Activated CD8-positive, alpha-beta memory T cell treated with anti-CD3 and anti-CD28 coated beads, Interleukin-2, amount 50 U/mL, for 24 hours (primary cell): ENCODE results near the gene PCNX1.
"Not testable (repeated sequence)": the region's sequence is repeated elsewhere in the genome, so short reads cannot be mapped to it uniquely, and the experiment has no call there.

Source experiments
- DNase-seq: peaks from one replicate; pipeline ENCODE4 v3.0.0-alpha.2; 2020; ENCODE audit errors: extremely low read depth

Gene PCNX1

GRCh38 chr14:70907176-70907995, at the start of gene PCNX1:
Gene PCNX1 (plus strand): TSS chr14:70907459. CDS start chr14:70907851, 392 bp downstream.
- peak; percentile 64 for DNase-seq

DNA sequence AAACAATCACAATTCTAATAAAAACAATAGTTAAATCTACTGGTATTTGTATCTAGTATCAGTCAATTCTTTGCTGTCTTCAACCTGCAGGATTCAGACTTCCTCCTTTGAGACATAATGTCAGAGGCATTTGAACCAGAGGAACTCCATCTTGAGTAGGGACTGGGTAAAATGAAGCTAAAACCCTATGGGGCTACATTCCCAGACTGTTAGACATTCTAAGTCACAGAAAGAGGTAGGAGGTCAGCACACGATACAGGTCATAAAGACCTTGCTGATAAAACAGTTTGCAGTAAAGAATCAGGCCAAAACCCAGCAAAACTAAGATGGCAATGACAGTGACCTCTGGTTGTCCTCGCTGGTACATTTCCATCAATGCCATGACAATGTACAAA, 49.8 kb upstream of the PCNX1 start:
- DNase-seq = no peak

DNA sequence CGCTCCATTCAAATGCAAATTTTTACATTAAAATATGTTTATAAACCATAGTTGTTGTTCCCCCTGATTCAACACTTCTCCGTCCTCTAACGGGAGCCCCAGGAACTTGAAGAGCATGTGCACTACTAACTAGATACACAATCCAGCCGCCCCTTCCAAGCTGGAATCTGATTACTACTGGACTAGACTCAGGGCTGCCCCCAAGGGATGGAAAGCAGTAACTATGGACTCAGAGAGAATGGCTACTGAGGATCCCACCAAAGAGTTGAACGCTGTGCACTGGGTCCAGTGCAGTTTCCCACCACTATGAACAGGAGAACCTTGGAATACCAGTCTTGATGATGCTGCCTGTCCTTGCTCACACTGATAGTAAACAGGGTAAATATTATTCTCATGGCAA, 48.6 kb upstream of the PCNX1 start:
- DNase-seq = no peak

GRCh38 chr14:70866992-70867391, 40.3 kb upstream of the PCNX1 start:
- DNase-seq = not testable (repeated sequence)

DNA sequence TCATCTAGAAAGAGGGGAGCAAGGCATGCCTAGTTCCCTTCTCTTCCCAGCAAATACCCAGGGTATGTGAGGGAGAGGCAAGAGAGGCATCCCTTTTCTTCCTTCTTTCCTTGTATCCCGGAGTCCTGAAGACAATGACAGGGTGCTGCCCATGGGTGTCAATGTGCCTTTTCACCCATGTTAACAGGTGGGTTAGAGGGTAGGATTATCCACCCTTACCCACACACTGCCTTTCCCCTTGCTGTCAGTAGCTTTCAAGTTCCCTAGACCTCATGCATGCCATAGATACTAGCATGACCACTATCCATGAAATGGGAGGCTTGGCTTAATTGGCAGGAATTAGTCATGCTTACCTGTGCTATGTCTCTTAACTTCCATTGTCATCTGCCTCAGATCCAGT, 36.3 kb upstream of the PCNX1 start:
- DNase-seq = no peak

DNA sequence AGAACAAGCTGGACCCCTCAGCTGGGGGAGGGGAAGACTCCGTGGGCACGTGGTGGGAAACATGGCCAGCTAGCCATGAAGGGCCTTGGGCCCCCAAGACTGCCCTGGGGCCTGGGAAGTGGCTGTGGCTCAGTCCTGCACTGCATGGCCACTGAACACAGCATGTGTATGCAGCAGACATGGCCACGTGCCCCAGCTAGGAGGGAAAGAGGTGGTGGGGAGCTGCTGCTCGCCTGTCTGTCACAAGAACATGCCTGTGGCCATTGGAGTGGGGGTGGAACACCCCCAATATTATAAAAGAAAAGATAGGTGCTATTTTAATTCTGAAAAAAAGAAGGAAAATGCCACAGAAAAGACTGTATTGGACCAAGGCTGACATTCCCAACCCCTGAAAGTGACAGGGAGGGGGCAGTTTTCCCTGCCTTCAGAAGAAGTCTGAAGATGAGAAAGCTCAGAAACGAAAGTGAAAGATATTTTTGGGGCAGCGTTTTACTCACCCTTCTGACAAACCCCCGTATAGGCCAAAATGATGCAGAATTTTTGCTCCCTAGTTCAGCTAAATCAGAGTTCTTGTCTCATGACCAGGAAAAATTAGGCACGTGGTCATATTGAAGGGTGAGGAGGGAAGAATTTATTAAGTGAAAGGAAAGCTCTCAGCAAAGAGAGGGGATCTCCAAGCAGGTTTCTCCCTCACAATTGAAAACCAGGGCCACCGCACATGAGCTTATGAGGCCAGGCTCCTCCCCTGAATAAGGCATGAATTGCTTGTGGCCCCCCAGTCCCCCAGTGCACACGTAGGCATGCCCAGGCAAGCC, 35.2 kb upstream of the PCNX1 start:
- DNase-seq = no peak

- no peak for DNase-seq
Observed at GRCh38 chr14:70872678-70873020, 34.6 kb upstream of the PCNX1 start.

GRCh38 chr14:70873627-70874026, 33.6 kb upstream of the PCNX1 start:
- no peak for DNase-seq

GRCh38 chr14:70875811-70876460, 31.3 kb upstream of the PCNX1 start:
- not testable (repeated sequence) for DNase-seq

GRCh38 chr14:70879448-70879847, 27.8 kb upstream of the PCNX1 start:
- DNase-seq = no peak

- DNase-seq = not testable (repeated sequence)
Observed at GRCh38 chr14:70880888-70881287, 26.4 kb upstream of the PCNX1 start.

- DNase-seq = no peak
Observed at GRCh38 chr14:70881549-70882177, 25.6 kb upstream of the PCNX1 start.

DNA sequence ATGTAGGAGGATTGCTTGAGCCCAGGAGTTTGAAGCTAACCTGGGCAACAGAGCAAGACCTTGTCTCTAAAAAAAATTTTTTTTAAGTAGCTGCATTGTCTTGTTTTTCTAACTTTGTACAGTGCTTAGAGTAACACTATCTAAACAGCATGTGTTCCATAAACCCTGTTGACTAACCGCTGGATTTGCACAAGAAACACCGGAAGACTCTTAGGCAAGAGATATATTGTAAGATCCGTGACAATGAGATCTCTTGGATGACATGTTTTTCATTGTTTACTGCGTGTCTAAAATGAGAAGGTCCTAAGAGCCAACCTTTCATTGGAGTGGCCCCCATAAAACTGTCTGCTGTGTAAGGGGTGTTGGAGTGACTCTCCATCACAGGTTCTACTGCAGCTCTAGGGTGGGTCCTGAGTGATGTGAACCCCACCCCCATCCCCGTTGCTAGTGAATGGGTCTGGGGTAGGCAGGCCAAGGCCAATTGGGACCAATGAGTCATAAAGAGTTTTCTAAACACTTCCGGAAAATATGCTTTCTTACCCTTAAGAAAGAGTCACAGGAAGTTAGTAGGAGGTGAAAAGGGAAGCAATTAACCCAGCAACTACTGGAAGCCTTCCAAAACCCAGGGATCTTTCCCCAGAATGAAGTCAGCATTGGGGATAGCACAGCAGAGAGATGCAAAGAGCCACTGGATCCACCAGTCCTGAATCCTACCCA, 24.3 kb upstream of the PCNX1 start:
- DNase-seq = no peak

GRCh38 chr14:70884595-70885342, 22.5 kb upstream of the PCNX1 start:
- DNase-seq = no peak

- DNase-seq = no peak
Observed at GRCh38 chr14:70885343-70886022, 21.8 kb upstream of the PCNX1 start.

DNA sequence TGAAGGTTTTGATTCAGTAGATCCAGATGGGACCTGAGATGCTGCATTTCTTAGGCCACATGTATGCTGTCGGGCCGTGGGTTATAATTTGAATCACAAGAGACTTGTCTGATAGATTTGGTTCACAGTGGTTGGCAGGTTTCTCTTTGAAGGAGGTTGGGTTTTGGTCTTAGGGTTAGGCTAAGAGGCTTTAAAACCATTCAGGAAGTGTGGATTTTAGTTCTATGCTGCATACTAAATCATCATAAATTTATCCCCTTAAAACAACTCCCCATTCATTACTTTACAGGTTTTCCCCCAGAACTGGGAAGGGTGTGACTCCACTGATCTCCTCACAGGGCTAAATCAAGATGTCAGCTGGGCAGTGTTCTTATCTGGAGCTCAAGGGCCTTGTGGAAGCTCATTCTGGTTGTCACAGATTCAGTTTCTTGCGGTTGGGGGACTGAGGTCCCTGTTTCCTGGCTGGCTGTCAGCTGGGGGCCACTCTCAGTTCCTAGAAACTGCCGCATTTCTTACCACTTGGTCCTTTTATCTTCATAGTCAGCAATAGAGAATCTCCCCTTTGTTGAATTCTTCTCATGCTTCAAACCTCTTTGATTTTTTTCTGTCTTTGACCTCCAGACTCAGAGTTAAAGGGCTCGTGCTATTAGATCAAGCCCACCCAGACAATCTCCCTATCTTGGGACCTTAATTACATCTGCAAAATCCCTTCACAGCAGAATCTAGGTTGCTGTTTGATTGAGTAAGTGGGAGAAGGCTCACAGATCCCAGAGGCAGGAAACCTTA, 20.6 kb upstream of the PCNX1 start:
- DNase-seq = no peak

DNA sequence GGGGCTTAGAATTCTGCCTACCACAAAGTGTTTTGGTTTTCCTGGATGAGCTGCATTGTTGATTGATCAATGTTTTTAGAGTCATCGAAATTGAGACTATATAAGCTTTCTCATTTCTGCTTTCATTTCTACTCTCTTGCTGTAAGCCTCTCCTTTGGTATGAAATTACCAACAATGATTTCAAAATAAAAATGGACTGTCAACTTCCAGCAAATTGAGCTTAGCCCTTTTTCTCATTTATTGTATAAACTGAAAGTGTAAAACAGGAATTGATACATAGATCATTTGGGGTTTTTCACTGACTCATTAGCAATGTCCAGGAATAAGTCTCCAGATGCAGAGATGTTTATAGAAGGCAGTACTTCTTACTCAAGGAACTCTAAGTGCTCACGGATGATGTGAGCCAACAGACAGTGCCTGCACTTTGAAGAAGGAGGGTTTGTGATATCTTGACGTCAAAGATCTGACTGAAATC, 20.0 kb upstream of the PCNX1 start:
- no peak for DNase-seq

DNA sequence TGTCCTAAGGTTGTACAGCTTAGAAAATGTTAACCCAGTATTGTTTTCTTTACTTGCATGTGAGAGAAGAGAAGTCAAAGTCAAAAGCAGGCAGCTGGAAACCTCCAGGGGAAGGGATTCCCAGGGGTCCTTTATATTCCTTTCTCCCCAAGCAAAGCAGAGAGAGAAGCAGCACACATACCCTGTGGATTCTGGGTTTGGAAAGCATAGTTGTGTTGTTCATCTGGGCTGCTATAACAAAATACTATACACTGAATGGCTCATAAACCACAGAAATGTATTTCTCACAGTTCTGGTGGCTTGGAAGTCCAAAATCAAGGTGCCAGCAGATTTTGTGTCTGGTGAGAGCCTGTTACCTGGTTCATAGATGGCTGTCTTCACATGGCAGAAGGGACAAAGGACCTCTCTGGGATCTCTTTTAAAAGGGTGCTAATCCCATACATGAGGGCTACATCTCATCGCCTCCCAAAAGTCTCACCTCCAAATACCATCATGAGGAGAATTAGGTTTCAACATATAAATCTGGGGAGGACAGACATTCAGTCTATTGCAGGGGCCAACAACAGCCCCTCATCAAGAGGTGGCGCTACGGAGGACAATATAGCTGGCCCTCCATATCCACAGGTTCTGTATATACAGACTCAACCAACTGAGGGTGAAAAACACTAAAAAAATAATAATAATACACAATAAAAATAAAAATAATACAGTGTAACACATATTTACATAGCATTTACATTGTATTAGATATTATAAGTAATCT, 19.3 kb upstream of the PCNX1 start:
- DNase-seq = no peak
